GM12865 (cell line): ENCODE measurements around the gene PCBP3.
"Not testable (repeated sequence)": the region's sequence is repeated elsewhere in the genome, so short reads cannot be mapped to it uniquely, and the experiment has no call there.

ENCODE experiments used
- DNase-seq: peaks from one replicate; pipeline ENCODE4 v3.0.0; 2010; ENCODE audit warnings: low read depth
- H3K4me3 ChIP-seq: 2 replicates; pipeline ENCODE4 v1.5.1; 2011; ENCODE audit warnings: mild to moderate bottlenecking, low read depth, low read length, control low read depth
- CTCF ChIP-seq: IDR thresholded peaks from 2 replicates; pipeline ENCODE4 v1.5.1; 2011; ENCODE audit warnings: low read length, control low read depth, low read depth, inconsistent platforms; ENCODE audit not compliant: insufficient read depth; ENCODE audit errors: missing control alignments

Gene PCBP3

GRCh38 chr21:45830720-45831366, 187.3 kb downstream of the PCBP3 start:
- TF ChIP-seq CTCF: no peak
- no peak overlapping the region for H3K4me3 ChIP-seq
- DNase-seq: no peak

- TF ChIP-seq CTCF: no peak
- H3K4me3 ChIP-seq: no peak overlapping the region
- no peak for DNase-seq
Observed at GRCh38 chr21:45831991-45832740, 188.6 kb downstream of the PCBP3 start.

- DNase-seq, H3K4me3 ChIP-seq: not testable (repeated sequence)
Observed at GRCh38 chr21:45832741-45833235, 189.3 kb downstream of the PCBP3 start.

- H3K4me3 ChIP-seq: no peak overlapping the region
- no peak for DNase-seq
- TF ChIP-seq CTCF: no peak
Observed at GRCh38 chr21:45833414-45833813, 189.9 kb downstream of the PCBP3 start.

- no peak for DNase-seq
- TF ChIP-seq CTCF: no peak
- H3K4me3 ChIP-seq: no peak overlapping the region
Observed at GRCh38 chr21:45834026-45834715, 190.6 kb downstream of the PCBP3 start.

GRCh38 chr21:45834821-45835293, 191.3 kb downstream of the PCBP3 start:
- no peak for DNase-seq
- no peak overlapping the region for H3K4me3 ChIP-seq
- TF ChIP-seq CTCF: no peak
